ENCODE results near the gene PTPRT. TPM values are rescaled to one million over a fixed set of nuclear protein-coding genes. Genes with fewer than 3 reads are reported as not detected.

PTPRT gene
- polyA plus RNA-seq, 1 of the 3 experiments (the other 2 are of a cell fraction): not detected

- Histone ChIP-seq H3K4me3 (ENCODE audit: low read depth in 2 of 2, low read length in 1 of 2) (no peak overlapping the region), H4K20me1 (ENCODE audit: insufficient read depth) (no peaks in the 10 kb centered on the region), H3K9me3 (no peaks in the 10 kb centered on the region), H2AFZ (ENCODE audit: low read depth) (no peak overlapping the region), H3K36me3 (replicated peaks in 1 of 2; ENCODE audit: control insufficient read depth in 1 of 2, insufficient read depth in 2 of 2, low read length in 1 of 2) (no peaks in the 10 kb centered on the region), H3K4me2 (no peak overlapping the region), H3K4me1 (ENCODE audit: control insufficient read depth in 1 of 2, insufficient read depth in 2 of 2, low read depth in 1 of 2, low read length in 1 of 2) (no peaks in the 10 kb centered on the region), H3K79me2 (ENCODE audit: insufficient read depth) (no peaks in the 10 kb centered on the region), H3F3A (replicated peaks; ENCODE audit: insufficient read depth) (no peaks in the 10 kb centered on the region), H3K9ac (no peak overlapping the region), H3K9me2 (no peaks in the 10 kb centered on the region), H3K27ac (ENCODE audit: low read depth in 2 of 2, low read length in 1 of 2) (no peak overlapping the region), H3K27me3 (ENCODE audit: insufficient read depth) (no peaks in the 10 kb centered on the region)
- POLR2A ChIA-PET: no interaction called here
- CTCF ChIA-PET: no interaction called here
- no peak for DNase-seq
- TF ChIP-seq USF2 (IDR thresholded peaks at IDR 0.05; ENCODE audit: borderline replicate concordance, low read depth, low read length) (no peak), POLR2AphosphoS5 (IDR thresholded peaks at IDR 0.05; ENCODE audit: low read depth, low read length) (no peak), FOXJ3 (CRISPR knock-in tag; IDR thresholded peaks at IDR 0.05) (no peak), TCF12 (IDR thresholded peaks at IDR 0.05) (no peak), MAX (IDR thresholded peaks at IDR 0.05; ENCODE audit: low read depth) (no peak), MXI1 (IDR thresholded peaks at IDR 0.05; ENCODE audit: low read depth, low read length) (no peak), CHD2 (IDR thresholded peaks at IDR 0.05; ENCODE audit: low read length, partially characterized antibody) (no peak), FOSL2 (IDR thresholded peaks at IDR 0.05; ENCODE audit: borderline replicate concordance, low read depth) (no peak), EZH2phosphoT487 (IDR thresholded peaks at IDR 0.05; ENCODE audit: borderline replicate concordance, low read depth) (no peak), RCOR1 (IDR thresholded peaks at IDR 0.05; ENCODE audit: low read length) (no peak), NFIC (IDR thresholded peaks at IDR 0.05; ENCODE audit: borderline replicate concordance) (no peak), SMC3 (IDR thresholded peaks at IDR 0.05; ENCODE audit: low read depth, low read length) (no peak), GATA2 (CRISPR knock-in tag; IDR thresholded peaks at IDR 0.05) (no peak), PBX3 (IDR thresholded peaks at IDR 0.05) (no peak), USF1 (IDR thresholded peaks at IDR 0.05; ENCODE audit: borderline replicate concordance, low read depth) (no peak), FOXM1 (IDR thresholded peaks at IDR 0.05; ENCODE audit: low read depth) (no peak), CTCF (IDR thresholded peaks at IDR 0.05) (no peak)
- 0% methylated on average over 2 of the region's 2 CpGs for WGBS (ENCODE audit: low lambda C conversion rate)
Observed at GRCh38 chr20:43123180-43123579, 66.5 kb downstream of the PTPRT start.

Data from SK-N-SH (cell line).